ENCODE data around the gene IL6ST. TPM values are rescaled to one million over a fixed set of nuclear protein-coding genes. Genes with fewer than 3 reads are reported as not detected.
A peak's percentile ranks its signal among the peaks of the same experiment; 100 is the strongest.

Gene IL6ST
- polyA plus RNA-seq, 1 experiment, result 448 TPM

- TF ChIP-seq CTCF (IDR thresholded peaks at IDR 0.05; ENCODE audit: low read depth, low read length), result no peak
- ChIA-PET POLR2A (interaction anchor here (0.9 to 2.1 kb wide), 9 partner anchors 14 to 246 kb away, joined by 3 to 20 read pairs (median 3); partner anchors contain the start of gene IL6ST), CTCF (no interaction called here)
- H3K27ac ChIP-seq (ENCODE audit: low read depth, low read length), result peak overlapping the region; percentile 94
- peaks cover 8% of the 10 kb centered on the region for H3K9me3 ChIP-seq (ENCODE audit: control insufficient read depth, insufficient read depth, low read length)
- H3K4me3 ChIP-seq (ENCODE audit: low read depth, low read length), result no peak overlapping the region; the same call in 1 of the 2 replicates
- H3K27me3 ChIP-seq (ENCODE audit: control insufficient read depth, insufficient read depth, low read length), result no peaks in the 10 kb centered on the region
- no peak for DNase-seq (ENCODE audit: low read depth, low spot score)
These were observed 17.7 kb upstream of the IL6ST start for GRCh38 chr5:56012281-56012963.

- ChIA-PET POLR2A (interaction anchor here (0.9 to 2.1 kb wide), 9 partner anchors 15 to 247 kb away, joined by 3 to 20 read pairs (median 3); partner anchors contain the start of gene IL6ST), CTCF (interaction anchor here (0.6 kb wide), 1 partner anchor 54 kb away, joined by 8 read pairs; no protein-coding TSS in a partner anchor)
- Histone ChIP-seq H3K4me3 (ENCODE audit: low read depth, low read length) (no peak overlapping the region; the same call in 1 of the 2 replicates), H3K9me3 (ENCODE audit: control insufficient read depth, insufficient read depth, low read length) (peaks cover 8% of the 10 kb centered on the region), H3K27me3 (ENCODE audit: control insufficient read depth, insufficient read depth, low read length) (no peaks in the 10 kb centered on the region), H3K27ac (ENCODE audit: low read depth, low read length) (peak overlapping the region; percentile 94)
- DNase-seq (ENCODE audit: low read depth, low spot score), result peak; percentile 83
- TF ChIP-seq CTCF (IDR thresholded peaks at IDR 0.05; ENCODE audit: low read depth, low read length), result no peak
These were observed 17.1 kb upstream of the IL6ST start for GRCh38 chr5:56011835-56012234.

GRCh38 chr5:56010431-56010830 is 15.7 kb upstream of the IL6ST start:
- CTCF ChIA-PET, result interaction anchor here (0.6 kb wide), 1 partner anchor 9 kb away, joined by 4 read pairs; no protein-coding TSS in a partner anchor
- peaks cover 3% of the 10 kb centered on the region; the same call in 1 of the 2 replicates for H3K9me3 ChIP-seq (ENCODE audit: control insufficient read depth, insufficient read depth, low read length)

GRCh38 chr5:56006600-56006999 is 11.8 kb upstream of the IL6ST start:
- CTCF ChIA-PET, result interaction anchor here (1.0 kb wide), 1 partner anchor 70 kb away, joined by 3 read pairs; no protein-coding TSS in a partner anchor
- no peak overlapping the region for H3K4me3 ChIP-seq (ENCODE audit: low read depth, low read length)
- no peak overlapping the region for H3K27ac ChIP-seq (ENCODE audit: low read depth, low read length)
- peaks cover 5% of the 10 kb centered on the region for H3K9me3 ChIP-seq (ENCODE audit: control insufficient read depth, insufficient read depth, low read length)
- POLR2A ChIA-PET, result no interaction called here
- DNase-seq (ENCODE audit: low read depth, low spot score), result no peak
- no peak for TF ChIP-seq CTCF (IDR thresholded peaks at IDR 0.05; ENCODE audit: low read depth, low read length)
- H3K27me3 ChIP-seq (ENCODE audit: control insufficient read depth, insufficient read depth, low read length), result no peaks in the 10 kb centered on the region

More at GRCh38 chr5:56010431-56010830, 15.7 kb upstream of the IL6ST start:
- no peak overlapping the region for H3K4me3 ChIP-seq (ENCODE audit: low read depth, low read length)
- TF ChIP-seq CTCF (IDR thresholded peaks at IDR 0.05; ENCODE audit: low read depth, low read length), result no peak
- DNase-seq (ENCODE audit: low read depth, low spot score), result no peak
- H3K27ac ChIP-seq (ENCODE audit: low read depth, low read length), result no peak overlapping the region
- no peaks in the 10 kb centered on the region for H3K27me3 ChIP-seq (ENCODE audit: control insufficient read depth, insufficient read depth, low read length)
- POLR2A ChIA-PET, result no interaction called here

- Histone ChIP-seq H3K27ac (ENCODE audit: low read depth, low read length) (no peak overlapping the region), H3K4me3 (ENCODE audit: low read depth, low read length) (no peak overlapping the region), H3K9me3 (ENCODE audit: control insufficient read depth, insufficient read depth, low read length) (peaks cover 5% of the 10 kb centered on the region), H3K27me3 (ENCODE audit: control insufficient read depth, insufficient read depth, low read length) (no peaks in the 10 kb centered on the region)
- TF ChIP-seq CTCF (IDR thresholded peaks at IDR 0.05; ENCODE audit: low read depth, low read length), result no peak
- POLR2A ChIA-PET, result no interaction called here
- no peak for DNase-seq (ENCODE audit: low read depth, low spot score)
- CTCF ChIA-PET, result interaction anchor here (1.0 kb wide), 1 partner anchor 70 kb away, joined by 3 read pairs; no protein-coding TSS in a partner anchor
These were observed 11.3 kb upstream of the IL6ST start for GRCh38 chr5:56006094-56006493.
